ENCODE measurements around the gene DNAJC16.
"Not testable (repeated sequence)": the region's sequence is repeated elsewhere in the genome, so short reads cannot be mapped to it uniquely, and the experiment has no call there.

DNA sequence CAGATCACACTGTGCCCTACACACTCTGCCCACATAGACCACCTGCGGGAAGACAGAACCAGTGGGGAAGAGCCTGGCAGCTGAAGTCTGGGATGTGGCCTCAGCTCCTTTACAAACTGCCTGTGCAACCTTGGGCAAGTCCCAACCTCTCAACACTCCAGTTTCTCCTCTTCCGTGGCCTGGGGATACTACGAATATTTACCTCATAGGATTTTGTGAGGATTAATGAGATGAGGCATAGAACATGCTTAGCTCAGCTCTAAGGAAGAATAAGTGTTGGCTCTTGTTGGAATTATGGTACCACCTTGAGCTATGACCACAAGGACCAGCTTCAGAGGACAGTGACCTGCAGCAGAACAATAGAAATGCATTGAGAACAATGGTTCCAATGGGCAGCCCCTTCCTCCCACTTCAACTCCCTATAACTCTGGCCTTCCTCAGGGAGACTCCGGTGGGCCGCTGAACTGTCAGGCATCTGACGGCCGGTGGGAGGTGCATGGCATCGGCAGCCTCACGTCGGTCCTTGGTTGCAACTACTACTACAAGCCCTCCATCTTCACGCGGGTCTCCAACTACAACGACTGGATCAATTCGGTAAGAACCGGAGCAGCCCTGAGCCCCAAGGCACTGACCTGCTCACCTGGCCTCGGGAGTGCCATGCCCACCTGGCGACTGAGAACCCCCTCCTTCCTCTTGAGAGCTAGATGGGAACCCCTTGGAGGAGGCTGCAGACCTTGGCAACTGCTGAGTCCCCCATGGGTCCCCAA is 39.6 kb upstream of the DNAJC16 start:
- not testable (repeated sequence) for TF ChIP-seq MAZ (IDR thresholded peaks at IDR 0.05; ENCODE audit: borderline replicate concordance, low read depth, low read length); CTCF (conservative IDR thresholded peaks at IDR 0.05; ENCODE audit: low read depth, low read length); CEBPB (IDR thresholded peaks at IDR 0.05; ENCODE audit: low read depth, low read length); RAD21 (IDR thresholded peaks at IDR 0.05; ENCODE audit: low read length); SMC3 (IDR thresholded peaks at IDR 0.05; ENCODE audit: low read depth, low read length); RCOR1 (IDR thresholded peaks at IDR 0.05; ENCODE audit: insufficient replicate concordance, low read length); POLR2A (IDR thresholded peaks at IDR 0.05; ENCODE audit: low read depth, low read length); FOS (IDR thresholded peaks at IDR 0.05; ENCODE audit: low read depth, low read length); MAFK (IDR thresholded peaks at IDR 0.05; ENCODE audit: low read depth, low read length); MXI1 (IDR thresholded peaks at IDR 0.05; ENCODE audit: borderline replicate concordance, low read depth, low read length); RFX5 (IDR thresholded peaks at IDR 0.05; ENCODE audit: low read depth, low read length); BHLHE40 (IDR thresholded peaks at IDR 0.05; ENCODE audit: low read depth, low read length)
- TF ChIP-seq, protein P1, sequence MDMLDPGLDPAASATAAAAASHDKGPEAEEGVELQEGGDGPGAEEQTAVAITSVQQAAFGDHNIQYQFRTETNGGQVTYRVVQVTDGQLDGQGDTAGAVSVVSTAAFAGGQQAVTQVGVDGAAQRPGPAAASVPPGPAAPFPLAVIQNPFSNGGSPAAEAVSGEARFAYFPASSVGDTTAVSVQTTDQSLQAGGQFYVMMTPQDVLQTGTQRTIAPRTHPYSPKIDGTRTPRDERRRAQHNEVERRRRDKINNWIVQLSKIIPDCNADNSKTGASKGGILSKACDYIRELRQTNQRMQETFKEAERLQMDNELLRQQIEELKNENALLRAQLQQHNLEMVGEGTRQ (IDR thresholded peaks at IDR 0.05; ENCODE audit: low read depth, low read length) = not testable (repeated sequence)

Data from IMR-90 (cell line).